ENCODE measurements around the gene C12orf42.
"Not testable (repeated sequence)": the region's sequence is repeated elsewhere in the genome, so short reads cannot be mapped to it uniquely, and the experiment has no call there.

C12orf42 gene

GRCh38 chr12:103494734-103495468 lies 867 bp downstream of the C12orf42 start:
- DNase-seq, result no peak

DNA sequence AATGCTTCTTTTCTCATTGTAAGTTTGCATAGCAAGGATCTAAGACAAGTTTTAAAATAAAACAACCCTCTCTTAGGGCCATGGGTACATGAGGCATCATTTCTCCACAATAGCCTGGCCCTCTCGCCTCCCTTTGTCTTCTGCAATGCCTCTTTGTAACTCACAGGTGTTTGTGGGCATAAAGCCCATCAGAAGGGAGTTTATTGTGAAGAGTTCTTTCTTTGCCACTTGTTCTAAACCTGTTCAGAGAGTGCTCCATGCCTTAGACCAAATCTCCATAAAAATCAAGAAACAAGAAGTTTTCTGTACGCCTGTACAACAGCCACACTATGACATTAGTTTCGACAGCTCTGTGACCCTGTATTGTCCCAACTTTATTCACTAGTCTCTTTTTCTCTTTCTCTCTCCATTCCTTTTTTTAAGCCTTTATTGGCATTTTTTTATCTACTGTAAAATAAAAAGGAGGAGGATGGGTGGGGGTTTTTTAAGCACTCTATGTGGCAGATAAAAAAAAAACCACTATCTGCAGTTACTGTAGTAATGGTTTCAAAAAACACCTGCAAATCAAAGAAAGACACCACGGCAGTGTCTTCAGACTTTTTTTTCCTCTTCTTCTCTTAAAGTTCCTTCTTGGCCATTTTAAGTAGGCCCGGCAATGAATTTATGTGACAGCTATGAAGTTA lies 1.6 kb downstream of the C12orf42 start:
- DNase-seq, result no peak

DNA sequence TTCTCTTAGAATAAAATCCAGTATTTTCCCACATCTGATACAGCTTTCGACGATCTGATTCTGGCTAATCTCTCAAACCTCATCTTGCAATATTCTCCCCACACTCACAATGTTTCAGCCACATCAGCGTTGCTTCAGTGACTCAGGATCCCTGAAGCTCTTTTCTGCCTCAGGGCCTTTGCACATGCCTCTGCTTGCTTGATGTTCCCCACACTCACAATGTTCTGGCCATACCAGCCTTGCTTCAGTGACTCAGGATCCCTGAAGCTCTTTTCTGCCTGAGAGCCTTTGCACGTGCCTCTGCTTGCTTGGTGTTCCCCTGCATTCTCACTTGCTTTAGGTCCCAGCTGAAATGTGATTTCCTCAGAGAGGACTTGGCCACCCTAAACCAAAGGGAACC lies 2.6 kb downstream of the C12orf42 start:
- DNase-seq, result no peak

GRCh38 chr12:103482365-103482764 lies 13.4 kb downstream of the C12orf42 start:
- DNase-seq, result no peak

- no peak for DNase-seq
These were observed 20.7 kb downstream of the C12orf42 start for GRCh38 chr12:103475073-103475472.

DNA sequence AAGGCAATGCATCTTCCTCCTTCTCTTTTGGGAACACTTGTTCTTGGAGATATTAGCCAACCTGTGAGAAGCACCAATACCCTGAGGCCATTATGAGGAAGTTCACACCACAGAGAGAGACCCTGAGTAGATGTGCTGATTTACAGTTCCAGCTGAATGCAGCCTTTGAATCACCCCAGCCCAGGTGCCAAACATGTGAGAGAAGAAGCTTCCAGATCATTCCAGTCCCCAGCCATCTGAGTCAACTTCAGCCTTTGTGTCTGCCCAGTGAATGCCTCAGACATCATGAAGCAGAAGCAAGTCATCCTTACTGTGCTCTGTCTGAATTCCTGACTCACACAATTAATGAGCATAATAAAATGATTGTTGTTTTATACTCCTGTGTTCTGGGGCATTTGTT lies 25.1 kb downstream of the C12orf42 start:
- DNase-seq, result no peak

DNA sequence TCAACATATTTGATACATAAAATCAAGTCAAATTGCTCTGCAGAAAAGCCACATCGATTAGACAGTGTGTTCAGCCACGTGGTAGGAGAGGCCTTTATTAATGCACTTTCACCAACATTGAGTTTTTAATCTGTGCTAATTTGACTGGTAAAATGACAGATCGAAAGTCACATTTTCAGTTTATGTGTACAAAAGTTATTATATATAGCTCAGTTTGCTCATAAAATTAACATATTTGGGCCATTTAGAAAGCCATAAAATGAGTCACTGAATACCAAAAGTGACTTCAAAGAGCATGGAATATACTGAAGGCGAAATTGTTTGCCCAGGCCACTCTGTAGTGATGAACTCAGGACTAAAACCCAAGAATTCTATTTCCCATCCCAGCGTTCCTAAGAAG lies 26.0 kb downstream of the C12orf42 start:
- no peak for DNase-seq

DNA sequence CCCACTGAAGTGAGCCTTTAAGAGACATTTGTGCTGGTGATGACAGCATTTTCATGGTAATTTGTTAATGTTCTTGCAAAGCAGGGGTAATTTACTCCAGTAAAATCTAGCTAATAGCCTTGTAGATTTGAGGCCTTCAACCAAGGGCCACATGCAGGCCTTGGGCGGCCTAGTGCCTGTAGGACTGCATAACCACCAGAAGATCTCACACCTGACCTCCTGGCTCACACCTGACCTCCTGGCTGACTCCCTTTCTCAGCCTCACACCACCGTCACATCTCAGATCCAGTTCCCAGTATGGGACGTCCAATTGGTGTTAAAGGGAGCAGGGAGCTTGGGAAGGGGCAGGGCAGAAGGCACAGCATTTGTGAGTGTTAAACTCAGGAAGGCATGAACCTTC lies 26.9 kb downstream of the C12orf42 start:
- no peak for DNase-seq

DNA sequence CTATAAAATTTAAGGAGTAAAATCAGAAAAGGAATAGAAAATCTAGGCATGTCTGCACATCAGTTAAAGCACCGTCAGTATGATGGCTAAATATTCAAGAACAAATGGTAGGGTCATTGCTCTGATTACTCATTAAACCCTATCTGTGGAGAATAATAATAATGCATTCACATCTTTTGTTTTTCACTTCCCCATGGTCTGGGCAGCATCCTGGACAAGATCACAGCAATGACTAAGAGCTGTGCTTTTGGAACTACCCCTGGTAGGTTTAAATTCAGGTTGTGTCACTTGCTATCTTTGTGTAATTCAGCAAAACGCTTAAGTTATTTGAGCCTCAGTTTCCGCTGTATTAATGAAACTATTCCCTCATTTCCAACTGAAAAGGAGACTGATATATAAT lies 33.1 kb downstream of the C12orf42 start:
- no peak for DNase-seq

GRCh38 chr12:103457471-103457870 lies 38.3 kb downstream of the C12orf42 start:
- no peak for DNase-seq

GRCh38 chr12:103456006-103456405 lies 39.8 kb downstream of the C12orf42 start:
- no peak for DNase-seq

DNA sequence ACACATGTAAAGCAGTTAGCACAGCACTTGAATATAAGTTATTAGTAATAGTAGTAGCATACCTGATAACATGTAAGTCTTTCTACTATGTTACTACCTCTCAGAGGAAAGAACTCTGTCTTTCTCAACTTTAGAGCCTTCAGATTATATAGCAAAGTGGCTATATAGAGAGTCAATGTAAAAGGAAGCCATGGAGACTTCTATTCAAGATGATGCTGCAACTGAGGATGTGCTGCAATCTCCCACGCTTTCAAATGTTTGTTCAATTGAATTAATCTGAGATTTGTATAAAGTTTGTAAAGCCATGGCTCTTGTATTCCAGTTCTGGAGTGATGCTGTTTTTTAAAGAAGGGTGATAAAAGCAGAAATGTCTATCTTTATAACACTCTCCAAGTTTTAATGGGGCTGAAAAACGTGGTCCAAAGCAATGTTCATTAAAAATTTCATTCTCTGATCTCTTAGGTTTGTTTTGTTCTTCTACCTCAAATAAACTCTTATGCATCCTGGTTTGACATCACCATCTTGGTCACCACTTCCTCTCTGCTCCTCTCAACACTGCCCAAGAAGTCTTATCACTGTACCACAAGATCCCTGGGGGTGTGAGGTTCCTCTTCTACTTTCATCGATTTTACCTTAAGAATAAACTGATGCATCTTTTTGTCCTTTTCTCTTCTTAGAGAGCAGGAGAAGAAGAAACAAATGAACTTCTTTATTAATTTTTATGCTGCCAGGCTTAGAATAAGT lies 40.6 kb downstream of the C12orf42 start:
- DNase-seq, result peak; percentile 21

DNA sequence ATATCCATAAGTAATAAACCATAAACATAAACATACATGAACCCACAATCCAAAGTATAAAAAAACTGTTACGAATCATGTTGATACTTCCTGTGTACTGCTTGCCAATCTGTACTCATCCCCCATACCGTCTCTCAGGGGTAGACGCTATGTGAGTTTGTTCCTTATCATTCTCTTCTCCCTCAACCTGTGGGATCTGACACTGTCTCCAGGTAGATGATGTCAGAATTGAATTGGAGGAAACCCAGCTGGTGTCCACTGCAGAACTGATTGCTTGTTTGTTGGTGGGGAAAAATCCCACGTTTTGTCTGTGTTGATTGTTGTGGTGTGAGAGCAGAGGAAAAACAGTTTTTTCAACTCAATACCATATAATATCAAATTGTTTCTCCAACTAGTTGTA lies 50.8 kb downstream of the C12orf42 start:
- DNase-seq, result no peak

DNA sequence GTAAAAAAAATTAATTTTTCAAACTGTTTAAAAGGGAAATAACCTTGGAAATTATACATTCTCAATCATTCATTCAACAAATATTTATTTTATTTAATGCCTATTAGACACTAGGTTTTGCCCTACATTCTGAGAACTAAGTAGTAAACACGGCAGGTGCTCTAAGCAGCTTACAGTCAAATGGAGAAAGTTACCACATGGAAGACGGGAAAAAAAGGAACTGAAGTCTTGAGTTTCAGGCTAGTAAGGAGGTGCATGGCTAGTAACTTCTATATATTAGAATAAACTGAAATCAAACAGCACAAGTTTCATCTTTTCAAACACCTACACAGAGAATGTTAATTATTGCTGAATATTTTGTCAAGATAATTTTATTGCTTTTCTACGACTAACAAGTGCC lies 52.9 kb downstream of the C12orf42 start:
- DNase-seq, result no peak

GRCh38 chr12:103442182-103442555 lies 53.6 kb downstream of the C12orf42 start:
- DNase-seq, result no peak

- peak; percentile 49 for DNase-seq
These were observed 54.2 kb downstream of the C12orf42 start for GRCh38 chr12:103441437-103442181.

GRCh38 chr12:103434165-103435105 lies 61.3 kb downstream of the C12orf42 start:
- DNase-seq, result peak; percentile 59

- DNase-seq, result no peak
These were observed 63.8 kb downstream of the C12orf42 start for GRCh38 chr12:103431950-103432349.

DNA sequence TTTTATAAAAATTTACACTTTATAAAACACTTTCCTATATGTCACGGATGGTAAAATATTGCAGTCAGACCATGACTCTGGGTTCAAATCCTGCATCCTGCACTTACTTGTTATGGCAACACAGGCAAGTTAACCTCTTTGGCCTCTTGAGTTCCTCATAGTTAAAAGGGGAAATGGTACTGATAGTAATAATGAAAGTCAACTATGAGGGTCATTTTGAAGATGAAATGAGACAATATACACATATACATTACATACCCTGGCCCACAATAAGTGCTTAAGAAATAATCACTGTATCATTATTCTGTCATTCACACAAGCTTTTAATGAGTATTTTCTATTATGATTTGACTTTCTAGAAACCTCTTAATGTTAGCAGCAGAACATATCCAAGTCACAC lies 64.4 kb downstream of the C12orf42 start:
- no peak for DNase-seq

GRCh38 chr12:103425674-103426073 lies 70.1 kb downstream of the C12orf42 start:
- DNase-seq, result not testable (repeated sequence)

- DNase-seq, result not testable (repeated sequence)
These were observed 70.8 kb downstream of the C12orf42 start for GRCh38 chr12:103424849-103425586.

All from CD4-positive, alpha-beta T cell treated with Interleukin-4 for 4 hours (primary cell).